H1 (cell line): ENCODE data around the gene MRPS9. TPM values are rescaled to one million over a fixed set of nuclear protein-coding genes. Genes with fewer than 3 reads are reported as not detected.

Experiments used
- CTCF ChIA-PET: fragments of 300-600 bp; sonication (Branson Sonifier 250); formaldehyde crosslinking; loops from one replicate; lab custom pipeline; 2021; ENCODE audit not compliant: partially characterized antibody; lab: Charles Lee
- POLR2A ChIA-PET: fragments of 300-600 bp; sonication (Branson Sonifier 250); formaldehyde crosslinking; loops from one replicate; lab custom pipeline; 2021; ENCODE audit warnings: inconsistent platforms; ENCODE audit not compliant: partially characterized antibody; lab: Charles Lee
- DNase-seq, 2 experiments: peaks; one replicate each; pipeline versions ENCODE4 v3.0.0 to v3.0.0-alpha.2; 2010 to 2022; ENCODE audit warnings: low spot score in 2 of 2, low read depth in 1 of 2, mixed read lengths in 1 of 2
- FAIRE-seq: peaks from 2 replicates; lab custom pipeline; 2011; peaks lifted over from hg19 to GRCh38; lab: Jason Lieb, UNC
- H2AFZ ChIP-seq: 2 replicates; pipeline ENCODE4 v1.8.1; 2012; ENCODE audit warnings: low read length, inconsistent platforms
- H2AK5ac ChIP-seq: 2 replicates; pipeline ENCODE4 v1.6.1; 2013; ENCODE audit warnings: low read depth, low read length
- H2BK120ac ChIP-seq: replicated peaks from 2 replicates; pipeline ENCODE3; 2013; ENCODE audit warnings: low read depth, low read length, inconsistent platforms
- H2BK12ac ChIP-seq: 2 replicates; pipeline ENCODE4 v1.6.1; 2013; ENCODE audit warnings: low read depth, low read length
- H2BK15ac ChIP-seq: 2 replicates; pipeline ENCODE4 v1.6.1; 2013; ENCODE audit warnings: low read length
- H2BK20ac ChIP-seq: 2 replicates; pipeline ENCODE4 v1.6.1; 2013; ENCODE audit warnings: low read length
- H2BK5ac ChIP-seq: 2 replicates; pipeline ENCODE4 v1.6.1; 2013; ENCODE audit warnings: low read depth, low read length
- H3K14ac ChIP-seq: 2 replicates; pipeline ENCODE4 v1.6.1; 2013; ENCODE audit warnings: inconsistent platforms; ENCODE audit not compliant: insufficient read length
- H3K18ac ChIP-seq: 2 replicates; pipeline ENCODE4 v1.6.1; 2013; ENCODE audit warnings: low read length; ENCODE audit errors: extremely low read depth
- H3K23ac ChIP-seq: 2 replicates; pipeline ENCODE4 v1.6.1; 2013; ENCODE audit warnings: inconsistent platforms; ENCODE audit not compliant: insufficient read length
- H3K23me2 ChIP-seq: 2 replicates; pipeline ENCODE4 v1.6.1; 2013; ENCODE audit warnings: low read depth, low read length
- H3K27ac ChIP-seq: 2 replicates; pipeline ENCODE4 v1.6.1; 2011; ENCODE audit warnings: low read depth, low read length, inconsistent platforms
- H3K27me3 ChIP-seq, 4 experiments: replicated peaks in 1 of 4; 1 replicate in 1 of 4; 2 replicates in 3 of 4; pipeline versions ENCODE4 v1.6.1 to v1.8.1; 2011 to 2013; ENCODE audit warnings: low read length in 3 of 4, mild to moderate bottlenecking in 3 of 4, inconsistent platforms in 2 of 4, mixed read lengths in 2 of 4, moderate library complexity in 1 of 4; ENCODE audit not compliant: control insufficient read depth in 3 of 4, insufficient read depth in 3 of 4; ENCODE audit errors: extremely low read depth in 1 of 4
- H3K36me3 ChIP-seq, 4 experiments: 2 replicates each; pipeline versions ENCODE4 v1.6.1 to v1.8.1; 2011 to 2013; ENCODE audit warnings: mild to moderate bottlenecking in 4 of 4, low read length in 3 of 4, moderate library complexity in 2 of 4, control low read depth in 1 of 4, inconsistent platforms in 1 of 4; ENCODE audit not compliant: insufficient read depth in 4 of 4, control insufficient read depth in 2 of 4
- H3K4ac ChIP-seq: replicated peaks from 2 replicates; pipeline ENCODE3; 2013; ENCODE audit warnings: low read length, low read depth, mixed read lengths, inconsistent platforms; ENCODE audit not compliant: insufficient read length
- H3K4me1 ChIP-seq, 4 experiments: replicated peaks in 1 of 4; 1 replicate in 1 of 4; 2 replicates in 3 of 4; pipeline versions ENCODE4 v1.6.1 to v1.8.1; 2011 to 2013; ENCODE audit warnings: low read length in 3 of 4, inconsistent platforms in 2 of 4, mixed read lengths in 1 of 4; ENCODE audit not compliant: insufficient read depth in 4 of 4, control insufficient read depth in 3 of 4
- H3K4me2 ChIP-seq, 2 experiments: 2 replicates each; pipeline versions ENCODE4 v1.6.1 to v1.8.1; 2011 to 2013; ENCODE audit warnings: low read depth in 2 of 2, low read length in 2 of 2, control low read depth in 1 of 2, inconsistent platforms in 1 of 2, mild to moderate bottlenecking in 1 of 2; ENCODE audit not compliant: insufficient read depth in 1 of 2
- H3K4me3 ChIP-seq, 4 experiments: fragments of 200-600, 300-600 bp in 1 of 4; sonication (generic), shearing (Covaris generic), sonication (Bioruptor Twin) in 1 of 4; 2 replicates each; pipeline versions ENCODE4 v1.5.1 to v1.8.1; 2011 to 2016; ENCODE audit warnings: low read length in 4 of 4, low read depth in 3 of 4, control low read depth in 2 of 4, inconsistent platforms in 2 of 4, mild to moderate bottlenecking in 2 of 4, mixed read lengths in 1 of 4, moderate library complexity in 1 of 4; ENCODE audit not compliant: insufficient read depth in 2 of 4; ENCODE audit errors: extremely low read depth in 1 of 4
- H3K56ac ChIP-seq: replicated peaks from 2 replicates; pipeline ENCODE3; 2013; ENCODE audit warnings: low read depth, mild to moderate bottlenecking, mixed read lengths, low read length, inconsistent platforms; ENCODE audit not compliant: insufficient read length
- H3K79me1 ChIP-seq: 2 replicates; pipeline ENCODE4 v1.6.1; 2013; ENCODE audit warnings: low read depth, low read length, control low read depth
- H3K79me2 ChIP-seq, 2 experiments: 2 replicates each; pipeline versions ENCODE4 v1.6.1 to v1.8.1; 2012 to 2013; ENCODE audit warnings: low read length in 2 of 2, mild to moderate bottlenecking in 2 of 2, inconsistent platforms in 1 of 2; ENCODE audit not compliant: insufficient read depth in 2 of 2, control insufficient read depth in 1 of 2
- H3K9ac ChIP-seq, 4 experiments: replicated peaks in 1 of 4; 1 replicate in 1 of 4; 2 replicates in 3 of 4; pipeline versions ENCODE4 v1.6.1 to v1.8.1; 2011 to 2013; ENCODE audit warnings: low read depth in 3 of 4, low read length in 3 of 4, control low read depth in 2 of 4, mild to moderate bottlenecking in 2 of 4, moderate library complexity in 2 of 4, inconsistent platforms in 1 of 4; ENCODE audit errors: extremely low read depth in 1 of 4
- H3K9me3 ChIP-seq, 2 experiments: 2 replicates each; pipeline versions ENCODE4 v1.6.1 to v1.8.1; 2012 to 2013; ENCODE audit warnings: mild to moderate bottlenecking in 2 of 2, moderate library complexity in 2 of 2, control low read depth in 1 of 2, inconsistent platforms in 1 of 2, low read depth in 1 of 2, low read length in 1 of 2, mixed read lengths in 1 of 2; ENCODE audit not compliant: insufficient read depth in 2 of 2
- H4K20me1 ChIP-seq, 2 experiments: replicated peaks in 1 of 2; 2 replicates each; pipeline versions ENCODE3 to v1.8.1; 2011 to 2013; ENCODE audit warnings: inconsistent platforms in 2 of 2, low read length in 2 of 2, mild to moderate bottlenecking in 1 of 2; ENCODE audit not compliant: insufficient read depth in 2 of 2, control insufficient read depth in 1 of 2
- H4K5ac ChIP-seq: 2 replicates; pipeline ENCODE4 v1.6.1; 2013; ENCODE audit warnings: low read length, low read depth, mixed read lengths, inconsistent platforms; ENCODE audit not compliant: insufficient read length
- H4K8ac ChIP-seq: 2 replicates; pipeline ENCODE4 v1.8.0; 2013; ENCODE audit warnings: mild to moderate bottlenecking, moderate library complexity, low read length, inconsistent platforms; ENCODE audit not compliant: insufficient read depth; ENCODE audit errors: extremely low read depth
- H4K91ac ChIP-seq: replicated peaks from 2 replicates; pipeline ENCODE3; 2013; ENCODE audit warnings: low read length, mixed read lengths, inconsistent platforms; ENCODE audit not compliant: insufficient read length
- EGR1 ChIP-seq: IDR thresholded peaks from 2 replicates; pipeline ENCODE4 v1.6.1; 2011; ENCODE audit warnings: low read depth, low read length, borderline replicate concordance
- SP1 ChIP-seq: IDR thresholded peaks from 2 replicates; pipeline ENCODE4 v1.6.1; 2011; ENCODE audit warnings: low read depth, low read length
- TCF12 ChIP-seq: IDR thresholded peaks from 2 replicates; pipeline ENCODE4 v1.6.1; 2011; ENCODE audit warnings: low read depth, mild to moderate bottlenecking, low read length
- TEAD4 ChIP-seq: IDR thresholded peaks from 2 replicates; pipeline ENCODE4 v1.6.1; 2012; ENCODE audit warnings: low read depth, low read length, inconsistent platforms, mixed read lengths
- whole genome bisulfite sequencing, 2 experiments: shearing (Covaris generic) in 1 of 2; methylation state at CpG; one replicate each; pipeline versions ENCODE4 v1.1.6 to v1.1.7; 2013 to 2015; ENCODE audit warnings: low lambda C conversion rate in 2 of 2, mixed read lengths in 2 of 2, inconsistent platforms in 1 of 2, low coverage in 1 of 2, missing lambda C conversion rate in 1 of 2; ENCODE audit not compliant: insufficient replicate concordance in 2 of 2, insufficient coverage in 1 of 2, insufficient read length in 1 of 2; ENCODE audit errors: extremely low coverage in 1 of 2, missing lambda C conversion rate in 1 of 2; 5-methylcytosine and 5-hydroxymethylcytosine counted together
- polyA plus RNA-seq, 7 experiments: library from polyadenylated mRNA; depleted of rRNA in 3 of 7; stranded (reverse) in 5 of 7; unstranded in 2 of 7; fragments of >200 nt in 5 of 7; fragments of 200-250 nt in 2 of 7; gene quantifications; 1 replicate in 5 of 7; 2 replicates in 1 of 7; 4 replicates in 1 of 7; pipeline versions ENCODE4 v1.2.1 to v1.2.3, GENCODE V29; 2011 to 2013; ENCODE audit warnings: missing spikeins in 2 of 7, mixed read lengths in 2 of 7
- total RNA-seq: library from RNA; stranded (reverse); fragmentation: NEBNext Ultra II Directional; extraction: Animal tissue kit (Norgen Biotek cat#: 25700); gene quantifications from 2 replicates; pipeline ENCODE4 v1.2.1, GENCODE V29; 2021

MRPS9 gene
- total and polyA plus RNA-seq, 2 of the 8 experiments (the other 6 are each of a cell fraction or from before 2014, with no cell fraction given) = 36.2 to 71.0 TPM

GRCh38 chr2:105005181-105005951, 32.5 kb upstream of the MRPS9 start:
- H3K4ac ChIP-seq = no peak overlapping the region
- H4K5ac ChIP-seq = no peak overlapping the region
- H2BK120ac ChIP-seq = no peak overlapping the region
- no peaks in the 10 kb centered on the region for H3K23me2 ChIP-seq
- FAIRE-seq (no peak), DNase-seq (peak in 1 of 2 experiments; percentile 13)
- H2BK12ac ChIP-seq = no peak overlapping the region
- H2BK5ac ChIP-seq = no peak overlapping the region
- H2AK5ac ChIP-seq = no peak overlapping the region
- ChIA-PET POLR2A (interaction anchor here (1.0 to 1.5 kb wide), 2 partner anchors 16 to 33 kb away, joined by 3 read pairs; partner anchors contain the start of gene MRPS9), CTCF (no interaction called here)
- H2BK15ac ChIP-seq = no peak overlapping the region
- H3K9me3 ChIP-seq = peaks cover 14 to 16% of the 10 kb centered on the region in 2 experiments
- peak overlapping the region; percentile 60; the same call in 1 of the 2 replicates for H2AFZ ChIP-seq
- H3K27me3 ChIP-seq = no peaks in the 10 kb centered on the region
- no peak overlapping the region for H4K91ac ChIP-seq
- 0 out of 2 replicates have a peak overlapping the region, but pooled peaks have one; percentile 41 for H3K27ac ChIP-seq
- no peaks in the 10 kb centered on the region for H4K20me1 ChIP-seq
- peaks cover 0 to 4% (median 0%) of the 10 kb centered on the region in 4 experiments; a peak in 1 of 8 replicates for H3K36me3 ChIP-seq
- H3K23ac ChIP-seq = no peak overlapping the region
- no peak overlapping the region for H3K56ac ChIP-seq
- H3K9ac ChIP-seq = no peak overlapping the region
- H3K79me2 ChIP-seq = no peaks in the 10 kb centered on the region
- H3K4me1 ChIP-seq = peaks cover 0 to 3% (median 0%) of the 10 kb centered on the region in 4 experiments; a peak in 3 of 7 replicates
- H3K4me2 ChIP-seq = no peak overlapping the region; a peak in 2 of 4 replicates
- no peak overlapping the region for H3K14ac ChIP-seq
- WGBS, 2 experiments = 85% methylated on average over 2 of the region's 2 CpGs; no CpG with 5 or more reads in 1 of the 2 experiments
- H3K79me1 ChIP-seq = no peaks in the 10 kb centered on the region
- no peak overlapping the region for H2BK20ac ChIP-seq
- H3K18ac ChIP-seq = no peak overlapping the region
- H4K8ac ChIP-seq = no peak overlapping the region
- TF ChIP-seq SP1 (peak; percentile 46; the same call in 1 of the 2 replicates), TEAD4 (no peak), EGR1 (no peak), TCF12 (0 out of 2 replicates have a peak, but pooled peaks have one; percentile 60)
- H3K4me3 ChIP-seq = no peak overlapping the region
